ENCODE results near the gene C16orf46. TPM values are rescaled to one million over a fixed set of nuclear protein-coding genes. Genes with fewer than 3 reads are reported as not detected.

Gene C16orf46
- total and polyA plus RNA-seq, 9 of the 15 experiments (the other 6 are each of a cell fraction or from before 2014, with no cell fraction given), result 0.10 to 0.98 (median 0.41) TPM; not detected in 1

GRCh38 chr16:81035398-81035974 is 41.6 kb downstream of the C16orf46 start, which contains the start of gene ATMIN (continued):
- TF ChIP-seq KLF13 (tag; IDR thresholded peaks at IDR 0.05; ENCODE audit: borderline replicate concordance, low read depth), result 0 out of 2 replicates have a peak, but pooled peaks have one; percentile 33
- no peak for TF ChIP-seq TEAD2 (tag; IDR thresholded peaks at IDR 0.05)
- no peak for TF ChIP-seq BDP1 (IDR thresholded peaks at IDR 0.05; ENCODE audit: insufficient read depth, insufficient read length)
- TF ChIP-seq FOXK2 (conservative IDR thresholded peaks at IDR 0.05 in 1 of 2, IDR thresholded peaks at IDR 0.05 in 1 of 2; ENCODE audit: low read depth in 2 of 2), result no peak
- TF ChIP-seq NCOA6 (IDR thresholded peaks at IDR 0.05), result no peak
- no peak for TF ChIP-seq ZNF764 (CRISPR knock-in tag; IDR thresholded peaks at IDR 0.05; ENCODE audit: low read depth)
- TF ChIP-seq MITF (IDR thresholded peaks at IDR 0.05), result no peak
- TF ChIP-seq ZFP36 (IDR thresholded peaks at IDR 0.05; ENCODE audit: low read depth, low read length, partially characterized antibody), result no peak
- no peak for TF ChIP-seq PPARD (CRISPR knock-in tag; IDR thresholded peaks at IDR 0.05)
- no peak for TF ChIP-seq ZNF407 (IDR thresholded peaks at IDR 0.05; ENCODE audit: low read depth)
- no peak for TF ChIP-seq HOXB6 (CRISPR knock-in tag; IDR thresholded peaks at IDR 0.05; ENCODE audit: borderline replicate concordance)
- peak; percentile 69 for TF ChIP-seq HCFC1 (IDR thresholded peaks at IDR 0.05; ENCODE audit: low read depth, low read length)
- no peak for TF ChIP-seq CBX8 (IDR thresholded peaks at IDR 0.05; ENCODE audit: borderline replicate concordance, extremely low read depth, low read depth, low read length, poor library complexity, severe bottlenecking)
- TF ChIP-seq HNRNPLL (IDR thresholded peaks at IDR 0.05; ENCODE audit: low read depth, low read length, poor library complexity, severe bottlenecking), result no peak
- TF ChIP-seq PBX2 (CRISPR knock-in tag; IDR thresholded peaks at IDR 0.05; ENCODE audit: low read depth), result no peak
- no peak for TF ChIP-seq PBX2 (tag; conservative IDR thresholded peaks at IDR 0.05; ENCODE audit: low read depth)
